ENCODE measurements around the gene PLXNC1.

The PLXNC1 gene

GRCh38 chr12:94207467-94207848 lies 59.1 kb downstream of the PLXNC1 start:
- TF ChIP-seq ZFX (IDR thresholded peaks at IDR 0.05) = no peak
- TF ChIP-seq CTCF (conservative IDR thresholded peaks at IDR 0.05) = no peak
- no peak overlapping the region for H3K27ac ChIP-seq

GRCh38 chr12:94207849-94208621 lies 59.7 kb downstream of the PLXNC1 start:
- no peak overlapping the region for H3K27ac ChIP-seq
- TF ChIP-seq CTCF (conservative IDR thresholded peaks at IDR 0.05) (no peak), ZFX (IDR thresholded peaks at IDR 0.05) (no peak)

- H3K27ac ChIP-seq = no peak overlapping the region
- TF ChIP-seq ZFX (IDR thresholded peaks at IDR 0.05) (no peak), CTCF (conservative IDR thresholded peaks at IDR 0.05) (no peak)
Measured at GRCh38 chr12:94208622-94208966, 60.2 kb downstream of the PLXNC1 start.

GRCh38 chr12:94209240-94209639 lies 60.9 kb downstream of the PLXNC1 start:
- no peak overlapping the region for H3K27ac ChIP-seq
- TF ChIP-seq CTCF (conservative IDR thresholded peaks at IDR 0.05) = no peak
- no peak for TF ChIP-seq ZFX (IDR thresholded peaks at IDR 0.05)

- H3K27ac ChIP-seq = no peak overlapping the region
- TF ChIP-seq ZFX (IDR thresholded peaks at IDR 0.05) (no peak), CTCF (conservative IDR thresholded peaks at IDR 0.05) (no peak)
Measured at GRCh38 chr12:94211021-94211420, 62.6 kb downstream of the PLXNC1 start.

- no peak overlapping the region for H3K27ac ChIP-seq
- TF ChIP-seq CTCF (conservative IDR thresholded peaks at IDR 0.05) = no peak
- TF ChIP-seq ZFX (IDR thresholded peaks at IDR 0.05) = no peak
Measured at GRCh38 chr12:94218233-94218632, 69.9 kb downstream of the PLXNC1 start.

GRCh38 chr12:94219622-94220302 lies 71.4 kb downstream of the PLXNC1 start:
- H3K27ac ChIP-seq = no peak overlapping the region
- TF ChIP-seq CTCF (conservative IDR thresholded peaks at IDR 0.05) (no peak), ZFX (IDR thresholded peaks at IDR 0.05) (no peak)
